PC-3 (cell line): ENCODE results near the gene KRTAP12-1. TPM values are rescaled to one million over a fixed set of nuclear protein-coding genes. Genes with fewer than 3 reads are reported as not detected.

ENCODE experiments used
- ATAC-seq: fragments of 200-7000 bp; cut with Tn5 transposase; 2 replicates; pipeline ENCODE4 v1.9.1; 2020; ENCODE audit warnings: mild to moderate bottlenecking, moderate library complexity
- BruUV-seq: library from RNA; stranded (reverse); fragments of 400-500 nt; replicated peaks from 2 replicates; lab custom pipeline; 2021; lab: Mats Ljungman, UMichigan
- CTCF ChIA-PET: fragments of 300-600 bp; sonication (Branson Sonifier 250); formaldehyde crosslinking; loops from one replicate; lab custom pipeline; 2022; ENCODE audit warnings: antibody characterized with exemption; lab: Charles Lee
- POLR2A ChIA-PET: fragments of 300-600 bp; sonication (Branson Sonifier 250); formaldehyde crosslinking; loops from one replicate; lab custom pipeline; 2022; ENCODE audit warnings: antibody characterized with exemption; ENCODE audit not compliant: unreplicated experiment; lab: Charles Lee
- DNase-seq: peaks from one replicate; pipeline ENCODE4 v3.0.0-alpha.2; 2015
- H2AFZ ChIP-seq: fragments of 300-600 bp; sonication (generic); 2 replicates; pipeline ENCODE4 v1.6.0; 2016; ENCODE audit warnings: antibody characterized with exemption, low read length
- H3F3A ChIP-seq: fragments of 300-600 bp; sonication (generic); one replicate; pipeline ENCODE4 v1.6.0; 2017; ENCODE audit warnings: antibody characterized with exemption, low read length, control low read depth, mild to moderate bottlenecking; ENCODE audit not compliant: unreplicated experiment
- H3K27ac ChIP-seq: fragments of 300-600 bp; sonication (generic); 2 replicates; pipeline ENCODE4 v1.5.1; 2016; ENCODE audit warnings: mild to moderate bottlenecking, low read length
- H3K27me3 ChIP-seq: fragments of 300-600 bp; sonication (generic); 2 replicates; pipeline ENCODE4 v1.6.1; 2016; ENCODE audit warnings: low read length, mixed read lengths
- H3K36me3 ChIP-seq: fragments of 300-600 bp; sonication (generic); 2 replicates; pipeline ENCODE4 v1.6.1; 2016; ENCODE audit warnings: low read depth, mixed run types, low read length, mixed read lengths
- H3K4me1 ChIP-seq: fragments of 300-600 bp; sonication (generic); 2 replicates; pipeline ENCODE4 v1.5.1; 2016; ENCODE audit warnings: low read length; ENCODE audit not compliant: insufficient read depth
- H3K4me2 ChIP-seq: fragments of 300-600 bp; sonication (generic); 2 replicates; pipeline ENCODE4 v1.6.0; 2016; ENCODE audit warnings: low read length
- H3K4me3 ChIP-seq: fragments of 300-600 bp; sonication (generic); 2 replicates; pipeline ENCODE4 v1.5.1; 2016; ENCODE audit warnings: mild to moderate bottlenecking, low read length, mixed read lengths
- H3K79me2 ChIP-seq: fragments of 300-600 bp; sonication (generic); 2 replicates; pipeline ENCODE4 v1.6.1; 2017; ENCODE audit warnings: low read length, mixed read lengths
- H3K9ac ChIP-seq: fragments of 300-600 bp; sonication (generic); 2 replicates; pipeline ENCODE4 v1.6.0; 2016; ENCODE audit warnings: mild to moderate bottlenecking, low read length
- H3K9me2 ChIP-seq: fragments of 300-600 bp; sonication (generic); replicated peaks from 2 replicates; pipeline ENCODE4 v1.6.1; 2016; ENCODE audit warnings: mixed run types, low read length, mixed read lengths
- H3K9me3 ChIP-seq: fragments of 300-600 bp; sonication (generic); 2 replicates; pipeline ENCODE4 v1.6.1; 2016; ENCODE audit warnings: low read length, mixed read lengths
- H4K20me1 ChIP-seq: fragments of 300-600 bp; sonication (generic); 2 replicates; pipeline ENCODE4 v1.6.1; 2016; ENCODE audit warnings: low read length, mixed read lengths
- CTCF ChIP-seq: fragments of 300-600 bp; sonication (generic); conservative IDR thresholded peaks from 2 replicates; pipeline ENCODE4 v1.5.1; 2017; ENCODE audit warnings: antibody characterized with exemption, low read depth, mild to moderate bottlenecking, low read length
- EZH2 ChIP-seq: fragments of 300-600 bp; sonication (generic); IDR thresholded peaks from one replicate; pipeline ENCODE4 v1.6.1; 2017; ENCODE audit warnings: antibody characterized with exemption, mild to moderate bottlenecking, low read length; ENCODE audit not compliant: unreplicated experiment
- EZH2phosphoT487 ChIP-seq: fragments of 300-600 bp; sonication (generic); IDR thresholded peaks from 2 replicates; pipeline ENCODE4 v1.6.1; 2018; ENCODE audit warnings: mild to moderate bottlenecking, antibody characterized with exemption, low read length, borderline replicate concordance
- intact Hi-C: fragments of 100-400 bp; cut with micrococcal nuclease; formaldehyde crosslinking; loops from 2 replicates; pipeline ENCODE4 v1.9.0; 2023
- total RNA-seq: library from RNA; depleted of rRNA; stranded (reverse); fragments of >200 nt; gene quantifications from 2 replicates; pipeline ENCODE4 v1.2.3, GENCODE V29; 2014

The KRTAP12-1 gene
- total RNA-seq, 1 experiment from 2014 or later: 0.62 TPM

- POLR2A ChIA-PET: interaction anchor here (0.6 kb wide), 1 partner anchor 37 kb away, joined by 3 read pairs; the partner anchor contains the start of gene KRTAP12-2
- Histone ChIP-seq H3K9ac (no peak overlapping the region), H4K20me1 (no peaks in the 10 kb centered on the region), H3K27me3 (no peaks in the 10 kb centered on the region), H3K4me1 (no peaks in the 10 kb centered on the region), H3K9me2 (no peaks in the 10 kb centered on the region), H3F3A (no peaks in the 10 kb centered on the region), H3K9me3 (no peaks in the 10 kb centered on the region), H3K4me3 (no peak overlapping the region), H3K4me2 (no peak overlapping the region), H3K79me2 (no peaks in the 10 kb centered on the region), H3K27ac (no peak overlapping the region), H2AFZ (no peak overlapping the region), H3K36me3 (no peaks in the 10 kb centered on the region)
- TF ChIP-seq CTCF: no peak
- no peak for TF ChIP-seq EZH2
- no peak for DNase-seq
- intact Hi-C loops: no loop called here
- no peak for ATAC-seq
- CTCF ChIA-PET: no interaction called here
- no TSS peak for BruUV-seq
Observed at GRCh38 chr21:44702973-44703730, 21.2 kb upstream of the KRTAP12-1 start.

GRCh38 chr21:44702111-44702972 is 20.4 kb upstream of the KRTAP12-1 start:
- TF ChIP-seq EZH2 (no peak), CTCF (no peak), EZH2phosphoT487 (no peak)
- intact Hi-C loops: no loop called here
- Histone ChIP-seq H3K27me3 (no peaks in the 10 kb centered on the region), H3K4me1 (no peaks in the 10 kb centered on the region), H3K9me2 (no peaks in the 10 kb centered on the region), H4K20me1 (no peaks in the 10 kb centered on the region), H3K36me3 (no peaks in the 10 kb centered on the region), H2AFZ (no peak overlapping the region), H3K27ac (no peak overlapping the region), H3K4me3 (no peak overlapping the region), H3K79me2 (no peaks in the 10 kb centered on the region), H3K9ac (no peak overlapping the region), H3K9me3 (no peaks in the 10 kb centered on the region), H3K4me2 (no peak overlapping the region), H3F3A (no peaks in the 10 kb centered on the region)
- ATAC-seq (no peak), DNase-seq (no peak)
- no TSS peak for BruUV-seq
- POLR2A ChIA-PET: no interaction called here
- CTCF ChIA-PET: interaction anchor here (1.0 kb wide), 1 partner anchor 40 kb away, joined by 3 read pairs; no protein-coding TSS in a partner anchor
